Measurements from ENCODE around the gene B3GALT5.

B3GALT5 gene

GRCh38 chr21:39663742-39664492 lies 51.2 kb downstream of the B3GALT5 start:
- no peak for TF ChIP-seq CTCF (IDR thresholded peaks at IDR 0.05; ENCODE audit: control insufficient read depth, extremely low read depth, insufficient read depth)
- H3K4me3 ChIP-seq (ENCODE audit: low read depth, low read length) = no peak overlapping the region
- DNase-seq (ENCODE audit: low read depth) = no peak

- H3K4me3 ChIP-seq (ENCODE audit: low read depth, low read length) = no peak overlapping the region
- no peak for TF ChIP-seq CTCF (IDR thresholded peaks at IDR 0.05; ENCODE audit: control insufficient read depth, extremely low read depth, insufficient read depth)
- no peak for DNase-seq (ENCODE audit: low read depth)
Measured at GRCh38 chr21:39664586-39664985, 51.8 kb downstream of the B3GALT5 start.

GRCh38 chr21:39666026-39666425 lies 53.3 kb downstream of the B3GALT5 start:
- DNase-seq (ENCODE audit: low read depth) = no peak
- no peak for TF ChIP-seq CTCF (IDR thresholded peaks at IDR 0.05; ENCODE audit: control insufficient read depth, extremely low read depth, insufficient read depth)
- H3K4me3 ChIP-seq (ENCODE audit: low read depth, low read length) = no peak overlapping the region

GRCh38 chr21:39666681-39667315 lies 54.1 kb downstream of the B3GALT5 start:
- no peak for DNase-seq (ENCODE audit: low read depth)
- TF ChIP-seq CTCF (IDR thresholded peaks at IDR 0.05; ENCODE audit: control insufficient read depth, extremely low read depth, insufficient read depth) = no peak
- no peak overlapping the region for H3K4me3 ChIP-seq (ENCODE audit: low read depth, low read length)

GRCh38 chr21:39667353-39667891 lies 54.7 kb downstream of the B3GALT5 start:
- no peak for DNase-seq (ENCODE audit: low read depth)
- H3K4me3 ChIP-seq (ENCODE audit: low read depth, low read length) = no peak overlapping the region
- no peak for TF ChIP-seq CTCF (IDR thresholded peaks at IDR 0.05; ENCODE audit: control insufficient read depth, extremely low read depth, insufficient read depth)

GRCh38 chr21:39668369-39668768 lies 55.6 kb downstream of the B3GALT5 start:
- DNase-seq (ENCODE audit: low read depth) = no peak
- H3K4me3 ChIP-seq (ENCODE audit: low read depth, low read length) = no peak overlapping the region
- TF ChIP-seq CTCF (IDR thresholded peaks at IDR 0.05; ENCODE audit: control insufficient read depth, extremely low read depth, insufficient read depth) = no peak
